Globus pallidus (tissue), 1 donor: Measurements from ENCODE around the gene EBF3.
A peak's percentile ranks its signal among the peaks of the same experiment; 100 is the strongest.

Experiments
- DNase-seq: peaks from one replicate; pipeline ENCODE4 v3.0.0-alpha.2; 2015; ENCODE audit warnings: low spot score

Gene EBF3

DNA sequence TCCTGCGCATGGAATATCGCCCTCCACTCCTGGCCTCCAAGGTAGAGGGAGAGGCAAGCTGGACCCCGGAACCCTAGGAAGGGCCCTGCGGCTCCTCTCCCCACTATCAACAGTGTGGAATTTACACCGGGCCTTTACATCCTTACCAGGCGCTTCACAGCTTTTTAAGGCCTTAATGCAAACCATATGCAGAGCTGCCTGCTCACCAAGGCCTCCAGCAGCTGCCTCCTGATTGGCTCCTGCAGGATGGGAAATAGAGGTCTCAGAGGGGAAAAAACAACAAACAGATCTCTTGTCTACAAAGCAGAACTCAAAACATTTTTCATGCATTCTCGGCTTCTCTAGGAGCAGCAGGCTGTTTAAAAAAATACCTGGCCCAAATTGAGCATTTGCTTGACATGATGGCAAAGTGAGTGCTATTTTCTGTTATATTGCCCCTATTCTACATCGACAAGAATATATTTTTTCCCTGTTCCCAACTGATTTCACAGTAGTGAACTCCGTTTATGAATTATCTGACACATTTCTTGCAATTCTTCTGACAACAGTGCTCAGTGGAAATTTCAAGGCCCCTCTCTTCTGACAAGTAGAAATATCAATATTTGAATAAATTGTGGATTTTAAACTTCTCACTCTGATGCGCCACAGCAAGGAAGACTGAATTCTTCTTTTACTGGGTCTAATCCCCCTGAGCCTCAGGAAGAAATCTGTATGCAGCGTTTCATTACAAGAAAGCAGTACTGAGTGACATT, 51.7 kb downstream of the EBF3 start:
- DNase-seq = no peak

DNA sequence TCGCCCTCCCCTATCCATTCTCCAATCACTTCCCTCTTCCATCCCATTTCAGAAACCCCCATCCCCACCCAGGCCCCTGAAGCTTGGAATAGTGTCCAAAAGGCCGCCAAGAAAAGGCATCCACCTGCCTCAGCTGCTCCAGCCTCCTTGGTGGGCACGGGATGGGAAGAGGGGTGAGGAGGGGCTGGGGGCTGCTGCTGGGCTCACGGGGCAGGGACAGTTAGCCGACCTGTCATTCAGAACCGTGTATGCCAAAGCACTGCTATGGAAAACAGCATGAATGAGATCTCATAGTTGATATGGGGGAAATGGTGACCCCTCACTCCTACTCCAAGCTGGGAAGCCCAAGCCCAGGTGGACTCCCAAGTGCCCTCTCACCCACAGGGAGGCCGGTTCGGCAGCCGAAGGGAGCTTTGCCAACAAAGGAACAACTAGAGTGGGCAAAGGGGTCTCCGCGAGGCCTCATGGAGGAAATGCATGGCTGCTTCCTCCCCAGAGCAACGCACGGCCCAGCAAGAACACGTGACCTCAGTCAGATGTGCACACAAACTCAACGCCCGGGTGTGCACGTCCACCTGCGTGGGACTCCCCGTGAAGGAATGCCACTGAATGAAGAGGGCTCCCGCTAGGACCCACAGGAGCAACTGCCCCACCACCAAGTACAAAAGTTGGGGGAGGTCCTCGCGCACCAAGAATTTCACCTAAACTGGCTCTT, 52.5 kb downstream of the EBF3 start:
- DNase-seq = no peak

DNA sequence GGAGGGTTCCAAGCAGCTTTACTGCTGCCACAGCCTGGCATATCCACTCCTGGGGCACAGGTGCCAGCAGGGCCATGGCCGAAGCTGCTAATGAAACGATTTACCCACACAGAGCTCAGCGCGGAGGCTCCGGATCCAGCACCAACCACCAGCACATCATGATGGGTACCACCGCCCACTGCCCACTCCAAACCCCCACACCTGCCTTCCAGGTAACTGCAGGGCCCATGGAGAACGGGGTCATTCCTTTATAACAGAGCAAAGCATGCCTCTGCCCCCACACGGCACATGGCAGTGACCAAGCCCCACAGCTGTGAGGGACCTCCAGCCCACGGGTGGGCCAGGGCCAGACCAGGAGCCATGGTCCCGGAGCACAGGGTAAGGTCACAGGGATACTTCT, 53.2 kb downstream of the EBF3 start:
- DNase-seq = no peak

DNA sequence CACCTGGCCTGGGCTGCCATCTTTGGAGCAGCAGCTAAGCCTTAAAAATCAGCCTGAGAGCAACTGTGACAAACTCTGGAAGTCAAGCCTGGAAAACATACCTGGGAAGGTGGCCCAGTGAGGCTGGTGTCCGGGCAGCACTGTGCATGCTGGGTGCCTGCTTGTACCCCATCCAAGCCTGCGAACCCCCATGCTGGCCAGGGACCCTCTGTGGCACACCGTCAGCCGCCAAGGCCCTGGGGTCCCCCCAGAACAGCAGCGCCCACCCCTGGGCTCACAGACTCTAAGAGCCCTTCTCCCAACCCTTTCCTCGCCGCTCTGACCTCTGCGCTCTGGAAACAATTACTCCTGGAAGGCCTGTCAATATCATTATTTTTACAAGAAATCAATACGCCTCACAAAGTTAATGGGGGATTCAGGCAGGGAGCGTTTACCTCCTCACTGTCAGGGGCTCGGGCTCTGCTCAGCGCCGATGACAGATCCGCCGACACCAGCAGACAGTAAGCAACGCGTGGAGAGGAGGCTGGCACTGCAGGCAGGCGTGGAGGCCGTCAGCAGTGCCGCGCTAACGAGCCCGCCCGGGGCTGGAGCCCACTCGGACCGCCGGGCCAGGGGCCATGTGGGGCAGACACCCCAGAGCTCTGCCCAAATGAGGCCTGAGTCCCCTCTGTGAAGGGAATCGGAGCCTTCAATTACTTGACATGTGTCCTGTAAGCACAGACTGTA, 54.4 kb downstream of the EBF3 start:
- no peak for DNase-seq

DNA sequence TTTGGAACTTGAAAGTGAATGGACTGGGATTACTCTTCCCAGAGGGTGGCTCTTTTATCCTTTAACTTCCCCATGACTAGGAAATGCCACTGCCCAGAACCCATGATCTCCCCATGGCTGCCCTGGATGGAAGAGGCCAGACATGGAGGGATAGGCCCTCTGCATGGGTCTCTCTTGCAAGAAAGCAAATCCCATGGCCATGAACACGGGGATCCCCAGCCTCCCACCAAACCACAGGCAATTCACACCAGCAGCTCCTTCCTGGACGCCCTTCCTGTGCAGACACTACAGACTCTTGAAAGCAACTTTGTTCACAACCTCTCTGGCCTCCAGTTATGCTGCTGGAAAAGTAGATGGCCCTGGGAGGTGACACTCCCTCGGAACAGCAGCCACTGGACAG, 55.0 kb downstream of the EBF3 start:
- no peak for DNase-seq

DNA sequence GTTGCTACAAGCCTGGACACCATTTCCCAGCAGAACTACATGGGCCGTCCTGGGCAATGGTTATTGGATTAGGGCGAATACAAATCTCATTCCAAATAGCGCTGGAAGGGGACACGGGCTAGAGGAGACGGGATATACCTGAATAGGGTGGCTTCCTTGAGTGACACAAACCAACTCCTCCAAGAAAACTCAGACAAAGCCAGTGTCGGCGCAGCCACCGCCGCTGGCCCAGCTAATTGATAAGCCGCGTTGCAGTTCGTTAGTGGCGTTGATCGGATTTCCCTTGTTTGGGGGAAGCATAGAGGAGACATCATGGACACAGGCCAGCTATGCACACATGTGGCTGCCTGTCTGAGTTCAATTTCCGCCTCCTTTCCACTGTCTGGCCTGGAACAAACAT, 55.7 kb downstream of the EBF3 start:
- no peak for DNase-seq

DNA sequence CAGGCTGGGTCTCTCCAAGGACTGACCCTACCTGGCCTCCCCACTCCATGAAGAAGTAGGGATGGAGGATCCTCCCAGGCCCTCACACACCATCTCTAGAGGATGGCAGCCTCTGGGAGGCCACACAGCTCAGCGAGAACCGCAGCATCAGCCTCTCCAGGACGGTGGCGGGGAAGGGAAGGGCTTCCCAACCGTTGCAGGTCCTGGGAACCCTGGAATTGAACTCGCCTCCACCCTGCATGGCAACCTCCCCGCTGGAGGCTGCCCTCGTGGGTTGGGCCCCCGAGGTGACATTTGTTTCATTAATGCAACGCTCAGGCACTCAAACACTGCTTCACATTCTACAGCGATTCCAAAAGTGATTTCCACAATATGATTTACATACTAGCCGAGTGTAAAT, 58.5 kb downstream of the EBF3 start:
- no peak for DNase-seq

DNA sequence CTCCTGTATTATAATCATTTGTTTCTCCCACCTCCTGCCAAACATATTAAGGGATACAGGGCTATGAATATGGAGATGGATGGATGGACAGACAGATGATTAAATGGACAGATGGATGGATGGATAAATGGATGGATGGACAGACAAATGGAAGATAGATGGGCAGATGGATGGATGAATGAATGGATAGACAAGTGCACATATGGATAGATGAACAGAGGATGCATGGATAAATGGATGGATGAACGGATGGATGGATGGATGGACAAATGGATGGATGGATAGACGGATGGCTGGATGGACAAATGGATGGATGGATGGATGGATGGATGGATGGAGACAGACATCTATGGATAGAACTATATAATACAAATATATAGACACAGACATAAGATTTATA, 59.8 kb downstream of the EBF3 start:
- no peak for DNase-seq

DNA sequence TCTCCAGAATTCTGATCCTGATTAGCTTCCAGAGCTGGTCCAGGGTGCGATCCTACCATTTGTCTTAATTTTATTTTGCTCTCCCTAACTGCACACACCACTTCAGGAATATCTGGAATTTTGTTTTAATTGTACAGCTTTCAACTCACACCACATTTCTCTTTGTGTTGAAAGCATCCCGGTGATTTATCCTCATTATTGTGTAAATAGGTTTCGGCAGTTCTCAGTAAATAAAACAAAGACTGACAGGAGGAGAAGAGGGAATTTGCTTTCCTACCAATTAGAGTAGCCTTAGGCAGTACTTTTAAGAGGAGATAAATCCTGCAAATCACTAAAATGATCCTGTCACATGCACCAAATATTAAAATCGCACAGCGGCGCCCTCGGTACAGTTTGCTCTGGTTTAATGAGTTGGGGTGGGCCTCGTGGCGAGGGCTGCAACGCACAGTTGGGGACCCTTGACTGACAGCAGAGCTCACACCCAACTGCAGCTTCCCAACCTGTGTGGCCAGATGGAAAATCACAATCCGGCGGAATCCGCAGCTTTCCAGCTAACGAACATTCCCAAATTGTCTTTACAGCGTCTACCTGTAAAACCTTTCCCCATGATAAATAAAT, 62.6 kb downstream of the EBF3 start:
- no peak for DNase-seq

DNA sequence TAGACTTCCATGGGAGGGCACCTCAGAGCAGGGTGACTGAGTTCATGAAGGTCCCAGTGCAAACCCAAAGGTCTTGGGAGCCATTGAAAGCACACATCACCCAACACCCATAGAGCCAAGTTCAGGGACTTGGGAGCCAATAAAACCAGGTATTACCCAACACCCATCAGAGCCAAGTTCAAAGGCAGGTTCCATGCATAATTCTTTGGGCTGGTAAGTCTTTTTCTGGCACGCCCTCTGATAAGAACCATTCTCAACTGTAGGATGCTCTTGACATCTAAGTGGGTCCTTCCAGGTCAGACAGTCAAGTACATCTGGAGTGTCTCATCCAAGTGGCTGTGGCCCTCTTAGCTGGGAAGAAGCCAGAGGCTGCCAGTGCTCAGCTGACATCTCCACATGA, 63.2 kb downstream of the EBF3 start:
- no peak for DNase-seq

DNA sequence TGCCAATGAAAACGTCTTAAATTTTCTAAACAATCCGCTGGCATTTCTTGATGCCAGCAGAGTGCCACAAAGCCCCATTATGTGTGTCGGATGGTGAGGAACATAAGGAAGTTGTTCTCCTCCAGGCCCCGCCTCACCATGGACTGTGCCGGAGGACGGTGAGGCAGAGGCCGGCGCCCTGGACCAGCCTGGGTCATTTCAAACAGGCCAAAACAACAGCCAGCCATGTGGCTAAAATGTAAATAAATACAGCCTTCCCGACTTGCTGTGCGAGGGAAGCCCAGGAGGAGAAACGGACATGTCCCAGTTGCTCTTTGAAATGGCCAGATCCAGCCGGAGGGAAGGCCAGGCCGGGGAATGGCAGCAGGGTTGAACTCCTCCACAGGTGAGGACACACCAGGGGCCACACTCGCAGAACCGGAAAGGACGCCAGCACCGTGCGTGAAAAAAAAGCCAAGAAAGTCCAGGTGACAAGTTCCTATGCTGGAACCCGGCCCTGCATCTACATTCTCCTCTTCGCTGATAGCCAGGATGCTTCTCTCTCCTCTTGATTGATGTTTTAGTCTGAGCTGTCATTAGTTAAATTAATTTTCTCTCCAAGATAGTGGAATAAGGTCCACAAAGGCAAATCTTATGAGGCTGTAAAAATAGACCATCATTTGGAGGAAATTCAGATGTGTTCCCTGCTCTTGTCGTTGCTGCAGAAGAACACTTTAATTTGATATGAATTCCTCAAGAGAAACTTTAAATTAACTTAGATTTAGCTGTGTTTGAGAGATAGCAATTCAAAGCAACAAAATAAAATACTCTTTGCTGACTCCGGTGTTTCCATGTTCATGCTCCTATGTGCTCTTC, 64.6 kb downstream of the EBF3 start:
- DNase-seq = peak; percentile 10

DNA sequence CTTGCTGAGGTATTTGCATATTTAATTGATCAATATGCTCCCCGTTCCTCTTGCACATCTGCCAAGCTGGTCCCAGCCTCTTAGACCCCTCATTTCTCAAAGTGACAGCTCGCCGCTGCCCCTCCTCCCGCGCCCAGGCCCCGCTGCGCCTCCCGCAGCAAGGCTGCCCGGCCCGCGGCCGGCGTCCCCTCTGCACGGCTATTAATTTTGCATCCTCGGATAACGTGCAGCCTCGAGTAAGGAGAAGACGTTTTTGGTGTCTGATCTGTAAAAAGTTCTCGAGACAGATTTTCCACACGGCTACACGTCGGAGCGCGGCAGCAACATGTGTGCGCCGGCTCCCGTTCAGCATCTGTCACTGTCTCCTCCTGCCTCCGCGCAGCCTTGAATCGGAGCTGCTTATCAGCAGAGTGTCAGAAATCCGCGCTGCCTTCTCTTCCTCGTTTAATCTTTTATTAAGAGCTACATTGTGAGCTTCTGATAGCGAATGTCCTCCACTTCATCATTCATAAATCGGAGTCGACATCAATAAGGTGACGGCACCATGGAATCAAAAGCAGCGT, 65.3 kb downstream of the EBF3 start:
- no peak for DNase-seq

DNA sequence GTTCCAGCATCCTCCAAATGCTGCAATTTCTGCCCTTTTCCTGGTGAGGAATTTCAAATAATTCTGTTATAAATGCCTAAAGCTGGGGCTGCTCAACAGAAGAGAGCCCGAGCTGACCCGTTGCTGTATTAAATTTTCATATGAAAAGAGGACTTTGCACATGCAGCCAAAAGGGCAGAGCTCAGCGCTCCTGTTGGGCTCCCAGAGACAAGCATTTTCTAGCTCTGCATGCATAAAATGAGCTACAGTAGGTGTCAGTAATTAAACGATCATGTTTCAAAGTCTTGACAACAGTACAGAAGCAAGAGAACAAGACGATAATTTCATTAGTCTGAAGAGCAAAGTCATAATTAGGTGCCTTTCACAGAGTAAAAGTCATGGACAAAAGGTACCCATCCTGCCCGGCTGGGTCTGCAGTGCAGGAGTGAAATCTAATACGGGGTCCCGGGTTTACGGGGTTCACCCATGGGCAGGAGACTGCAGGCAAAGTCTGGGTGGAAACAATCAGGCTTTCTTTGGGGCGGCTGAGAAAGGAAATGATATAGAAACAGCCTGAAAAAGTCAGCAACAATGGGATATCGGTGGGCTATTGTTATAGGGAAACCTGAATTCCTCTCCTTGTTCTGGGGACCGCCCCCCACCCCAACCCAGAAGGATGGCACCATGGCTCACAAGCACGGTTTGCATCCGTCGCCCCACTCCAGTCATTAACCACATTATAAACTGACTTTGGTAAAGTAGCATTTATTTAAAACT, 66.0 kb downstream of the EBF3 start:
- DNase-seq = no peak

DNA sequence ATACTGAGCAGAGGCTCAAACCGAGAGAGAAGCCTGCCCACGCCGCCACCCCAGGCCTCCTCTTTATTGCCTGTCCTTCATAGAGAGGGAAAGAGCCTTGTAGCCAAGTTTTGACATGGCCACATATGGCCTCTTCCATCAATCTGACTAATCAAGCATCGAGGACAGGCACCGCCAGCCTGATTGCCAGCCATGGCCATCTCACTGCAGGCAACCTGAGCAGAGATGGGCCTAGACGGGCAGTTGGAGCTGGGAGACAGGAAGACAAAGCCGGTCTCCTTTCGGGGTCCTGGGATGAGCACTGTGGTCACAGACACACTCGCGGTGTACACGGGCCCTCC, 67.2 kb downstream of the EBF3 start:
- no peak for DNase-seq

DNA sequence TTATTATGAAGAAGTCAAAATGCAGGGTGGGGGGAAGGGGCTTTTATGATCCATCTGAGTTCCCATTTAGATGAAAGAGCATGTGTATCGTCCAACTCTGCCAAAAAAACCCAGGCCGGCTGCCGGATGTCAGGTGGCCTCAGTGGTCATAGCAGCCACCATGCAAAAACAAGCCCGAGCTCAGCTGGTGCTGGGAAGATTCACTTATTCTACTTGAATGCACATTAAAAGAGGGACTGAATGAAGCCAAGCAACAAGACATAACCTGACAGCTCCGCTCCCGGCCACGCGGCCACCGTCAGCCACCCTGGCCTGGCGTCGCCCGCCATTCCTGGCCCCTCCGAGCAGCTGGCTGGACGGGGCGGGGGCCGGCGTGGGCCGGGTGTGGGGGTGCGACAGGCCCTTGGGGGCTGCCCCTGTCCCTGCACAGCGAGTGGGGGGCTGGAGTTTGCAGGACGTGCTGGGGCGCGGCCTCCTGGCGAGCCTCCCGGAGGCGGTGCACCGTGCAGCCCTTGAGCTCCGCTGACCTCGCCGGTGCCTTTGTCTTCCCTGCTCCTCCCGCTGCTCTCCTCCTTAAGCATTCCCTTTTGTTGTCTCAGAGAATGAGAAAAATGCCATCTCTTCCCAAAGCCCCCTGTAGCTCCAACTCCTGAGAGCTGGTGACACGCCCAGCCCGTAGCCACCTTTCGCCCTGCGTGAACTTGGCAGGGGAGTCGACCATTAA, 67.8 kb downstream of the EBF3 start:
- DNase-seq = peak; percentile 14

DNA sequence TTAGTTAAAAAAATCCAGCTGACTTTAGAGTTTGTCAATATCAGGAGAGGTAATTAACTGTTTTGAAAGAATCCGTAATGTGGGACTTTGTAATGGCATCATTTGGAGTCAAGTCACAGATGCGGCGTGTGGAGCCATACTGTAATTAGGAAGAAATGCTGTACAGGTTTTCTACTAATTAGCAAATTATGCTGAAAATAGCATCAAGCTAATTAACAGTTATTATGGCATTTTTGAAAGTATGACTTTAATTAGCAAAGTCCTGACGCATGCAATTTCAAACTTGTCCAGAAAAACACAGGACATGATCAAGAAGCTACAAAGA, 68.3 kb downstream of the EBF3 start:
- no peak for DNase-seq

DNA sequence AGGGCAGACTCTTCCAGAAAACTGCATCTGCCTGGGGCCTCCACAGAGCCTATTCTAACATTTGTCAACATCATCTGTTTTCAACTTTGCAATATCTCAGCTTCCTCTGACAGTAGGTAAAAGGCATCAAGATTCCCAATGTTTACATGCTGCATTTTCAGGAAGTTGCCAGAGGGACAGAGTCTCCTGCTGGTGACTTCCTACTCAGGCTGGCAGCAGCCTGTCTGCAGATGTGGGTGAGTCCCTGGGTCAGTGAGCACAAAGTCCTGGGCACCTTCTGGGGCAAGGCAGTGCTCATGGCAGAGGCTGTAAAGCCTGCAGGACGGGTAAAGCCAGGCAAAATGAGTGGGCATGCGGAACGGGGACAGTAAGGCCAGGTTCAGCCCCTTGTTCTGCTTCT, 69.4 kb downstream of the EBF3 start:
- no peak for DNase-seq

DNA sequence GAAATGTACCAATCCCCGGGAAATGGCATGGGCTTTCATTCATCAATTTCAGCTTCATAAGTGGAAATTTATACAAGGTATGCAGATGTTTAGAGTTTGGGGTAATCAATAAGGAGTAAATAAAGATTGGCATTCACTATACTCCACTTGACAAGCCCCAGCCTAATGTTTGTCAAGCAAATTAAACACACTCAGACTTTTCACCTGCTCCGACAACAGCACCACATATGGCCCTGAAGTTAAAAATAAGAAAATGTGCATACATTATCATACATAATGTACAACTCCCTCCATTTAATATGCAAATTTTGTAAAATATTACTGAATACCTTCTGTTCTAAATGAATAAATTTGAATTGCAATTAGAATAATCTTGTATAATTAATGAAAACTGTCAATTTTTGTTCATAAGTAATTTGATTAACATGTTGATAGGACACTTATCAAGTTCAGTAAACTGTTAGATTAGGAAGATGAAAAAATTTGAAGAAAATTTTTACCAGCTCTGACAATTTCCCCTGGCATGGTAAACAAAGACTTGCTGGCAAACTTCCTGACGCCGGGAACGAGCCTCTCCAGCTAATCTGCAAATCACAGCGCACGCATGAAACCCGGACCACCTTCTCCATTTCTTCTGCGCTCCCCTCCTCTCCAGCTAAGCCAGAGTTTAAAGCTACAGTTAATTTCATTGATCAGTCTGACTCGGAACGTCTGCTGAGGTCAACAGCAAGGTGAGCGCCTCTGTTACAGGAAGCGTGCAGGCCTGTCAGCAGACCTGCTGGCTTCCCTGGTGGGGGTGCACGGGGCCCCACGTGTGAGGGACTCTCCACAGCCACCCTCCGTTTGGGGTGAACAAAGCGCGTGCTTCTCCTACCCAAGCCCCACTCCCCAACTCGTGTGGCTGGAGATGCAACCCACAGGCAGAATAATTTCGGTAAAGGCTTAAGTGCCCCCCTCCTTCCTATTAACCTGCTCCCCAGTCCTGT, 70.7 kb downstream of the EBF3 start:
- DNase-seq = no peak

DNA sequence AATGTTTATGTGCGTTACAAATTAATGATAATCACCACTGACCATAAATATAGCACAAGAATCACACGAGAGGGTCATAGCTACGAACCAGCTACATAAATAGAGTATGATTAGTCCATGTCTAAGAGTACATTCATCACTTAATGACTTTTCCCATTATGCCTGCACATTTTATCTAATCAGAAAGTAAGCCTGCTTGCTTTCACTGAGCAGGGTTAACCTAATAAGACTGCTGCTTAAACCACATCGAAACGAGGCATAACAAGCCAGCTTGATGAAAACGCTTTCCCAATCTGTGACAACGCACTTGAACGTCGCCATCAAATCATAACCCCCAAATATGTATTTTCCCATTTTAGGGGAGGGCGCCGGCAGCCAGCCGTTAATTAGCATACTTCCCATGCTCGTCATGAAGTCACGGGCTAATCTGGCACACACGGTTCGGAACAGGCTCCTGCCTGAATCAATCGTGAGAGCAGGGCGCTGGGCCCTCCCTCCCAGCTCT, 71.5 kb downstream of the EBF3 start:
- no peak for DNase-seq
